Measurements from ENCODE around the gene MEST.

GRCh38 chr7:130452951-130453350 lies 38.9 kb upstream of the MEST start:
- TF ChIP-seq FOXP2 (optimal IDR thresholded peaks at IDR 0.05; ENCODE audit: control extremely low read depth, extremely low read length, insufficient read depth): no peak
- no peak for TF ChIP-seq EZH2 (IDR thresholded peaks at IDR 0.05)

All from SK-N-MC (cell line).